ENCODE measurements around the gene PLCG2.
A peak's percentile ranks its signal among the peaks of the same experiment; 100 is the strongest.
"Not testable (repeated sequence)": the region's sequence is repeated elsewhere in the genome, so short reads cannot be mapped to it uniquely, and the experiment has no call there.

PLCG2 gene

DNA sequence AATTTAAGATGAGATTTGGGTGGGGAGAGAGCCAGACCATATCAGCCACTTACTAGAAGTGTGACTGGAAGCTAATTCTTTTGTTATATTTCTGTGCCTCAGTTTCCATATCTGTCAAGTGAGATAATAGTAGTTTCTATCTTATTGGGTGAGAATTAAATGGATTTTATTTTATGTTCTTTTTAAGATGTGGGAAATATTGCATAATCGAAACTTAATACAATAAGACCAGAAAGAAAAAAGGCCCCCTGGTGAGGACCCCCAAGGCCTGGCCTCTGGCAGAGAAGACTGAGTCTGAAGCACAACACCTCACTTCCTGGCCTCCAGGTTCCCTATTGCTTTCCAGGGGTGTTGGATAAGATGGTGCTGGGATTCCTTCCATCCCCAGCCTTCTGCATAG, 13.7 kb downstream of the PLCG2 start:
- DNase-seq: no peak

DNA sequence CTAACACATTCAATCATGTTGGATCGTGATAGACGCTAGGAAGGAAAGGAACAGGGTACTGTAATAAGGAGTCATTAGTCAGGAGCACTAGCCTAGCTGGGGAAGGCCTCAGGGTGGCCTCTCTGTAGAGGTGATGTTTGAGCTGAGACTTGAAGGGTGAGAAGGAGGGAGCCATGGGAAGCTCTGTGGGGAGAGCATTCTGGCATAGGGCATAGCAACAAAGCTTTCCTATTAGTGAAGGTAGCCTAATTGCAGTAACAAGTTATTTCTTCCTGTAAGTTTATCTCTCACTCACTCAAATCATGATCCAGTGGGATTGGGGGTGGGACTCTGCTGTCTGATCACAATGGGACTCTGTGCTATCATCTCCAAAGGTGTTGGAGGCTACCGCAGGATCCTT, 16.1 kb downstream of the PLCG2 start:
- DNase-seq: no peak

DNA sequence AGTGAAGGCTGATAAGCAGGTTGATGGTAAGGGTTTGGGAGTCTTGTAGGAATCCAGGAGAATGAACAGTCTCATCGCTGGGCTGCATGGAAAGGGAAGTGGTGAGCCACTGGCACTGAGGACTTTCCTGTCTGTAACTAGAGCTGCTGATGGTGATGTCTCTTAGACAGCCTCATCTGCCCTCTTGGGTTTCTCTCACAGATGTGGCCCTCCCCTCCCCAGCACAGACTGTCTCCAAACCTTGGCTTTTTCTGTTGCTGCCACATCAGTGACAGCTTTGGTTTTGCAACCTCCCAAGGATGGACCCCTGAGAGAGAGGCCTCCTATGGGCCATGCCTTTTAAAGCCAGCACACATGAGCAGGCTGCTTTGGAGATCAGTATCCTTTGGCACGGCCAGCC, 16.9 kb downstream of the PLCG2 start:
- DNase-seq: peak; percentile 59 to 68

DNA sequence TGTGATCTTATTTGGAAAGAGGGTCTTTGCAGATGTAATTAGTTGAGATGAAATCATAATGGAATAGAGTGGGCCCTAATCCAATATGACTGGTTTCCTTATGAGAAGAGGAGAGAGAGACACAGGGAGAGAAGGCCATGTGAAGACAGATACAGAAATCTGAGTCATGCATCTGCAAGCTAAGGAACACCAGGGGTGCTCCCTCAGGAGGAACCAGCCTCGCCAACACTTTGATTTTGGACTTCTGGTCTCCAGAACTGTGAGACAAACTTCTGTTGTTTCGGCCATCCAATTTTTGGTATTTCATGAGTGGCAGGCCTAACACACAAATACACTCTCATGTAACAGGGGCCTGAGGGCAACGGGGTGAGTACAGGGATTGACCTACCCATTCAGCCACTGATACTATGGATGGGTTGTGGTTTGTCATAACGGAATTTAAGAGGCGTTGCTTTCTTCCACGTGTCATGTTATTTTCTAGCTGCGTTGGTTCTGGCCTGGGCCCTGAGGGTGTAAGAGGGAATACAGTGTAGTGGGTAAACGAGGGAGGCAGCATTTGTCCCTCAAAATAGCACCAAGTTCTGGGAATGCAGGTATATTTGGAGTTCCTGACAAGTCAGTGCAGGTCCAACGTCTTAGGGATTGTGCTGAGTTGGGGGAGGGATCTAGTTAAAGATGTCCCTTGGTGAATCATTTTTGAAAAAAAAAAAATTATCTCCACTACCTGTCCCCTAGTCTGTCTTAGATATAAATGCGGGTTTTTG, 17.7 kb downstream of the PLCG2 start:
- no peak for DNase-seq

DNA sequence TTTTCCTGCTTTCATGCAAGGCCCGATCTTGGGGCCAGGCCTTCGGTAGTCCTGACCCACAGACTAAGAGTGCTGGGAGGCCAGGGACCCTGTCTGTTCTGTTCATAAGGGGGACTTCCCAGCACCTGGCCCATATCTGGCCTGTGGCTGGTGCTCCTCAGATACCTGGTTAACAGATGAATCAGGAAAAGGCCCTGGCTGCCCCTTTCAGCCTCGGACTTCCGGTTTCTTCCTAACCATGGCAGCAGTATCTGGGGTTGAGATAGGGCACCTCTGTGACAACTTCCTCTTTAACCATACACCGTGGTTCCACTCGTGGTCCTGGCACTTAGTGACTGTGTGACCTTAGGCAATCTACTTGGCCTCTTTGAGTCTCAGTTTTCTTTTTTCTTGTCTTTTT, 18.4 kb downstream of the PLCG2 start:
- peak; percentile 61 to 72 for DNase-seq

DNA sequence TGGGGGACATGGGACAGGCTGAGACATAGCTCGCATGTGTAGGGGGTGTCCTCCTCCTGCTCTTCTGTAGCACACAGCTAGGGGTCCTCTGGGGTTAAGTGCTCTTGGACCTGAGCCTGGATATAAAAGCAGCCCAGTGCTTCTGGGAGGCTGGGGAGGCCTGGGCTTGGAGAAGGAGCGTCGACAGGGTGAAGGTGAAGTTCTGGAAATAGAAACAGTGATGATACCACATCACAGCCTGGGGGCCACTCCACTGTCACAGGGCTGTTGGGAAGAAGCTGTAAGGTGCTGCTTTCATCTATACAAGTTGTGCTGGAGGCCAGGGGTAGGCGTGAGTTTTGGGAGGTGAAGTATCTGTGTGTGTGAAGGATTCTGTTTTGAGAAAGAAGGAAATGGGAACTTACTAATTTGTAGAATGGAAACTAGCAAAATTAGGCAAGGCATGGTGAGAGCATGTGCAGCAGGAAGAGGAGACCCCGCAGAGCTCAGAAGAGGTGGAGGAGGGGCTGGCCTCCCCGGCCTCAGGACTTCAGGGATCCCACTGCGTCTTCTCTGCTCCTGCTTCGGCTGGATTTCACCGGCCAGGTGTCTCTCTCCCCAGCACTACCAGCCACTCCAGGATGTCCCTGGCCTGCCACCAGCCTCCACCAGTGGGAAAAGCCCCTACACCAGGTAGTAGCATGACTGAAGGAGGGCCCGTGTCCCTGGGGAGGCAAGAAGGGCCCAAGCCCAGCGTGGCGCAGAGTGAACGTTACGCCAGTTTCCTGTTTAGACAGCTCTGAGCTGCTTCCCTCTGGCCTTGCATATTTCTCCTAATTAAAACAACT, 19.4 kb downstream of the PLCG2 start:
- peak; percentile 62 to 66 for DNase-seq

DNA sequence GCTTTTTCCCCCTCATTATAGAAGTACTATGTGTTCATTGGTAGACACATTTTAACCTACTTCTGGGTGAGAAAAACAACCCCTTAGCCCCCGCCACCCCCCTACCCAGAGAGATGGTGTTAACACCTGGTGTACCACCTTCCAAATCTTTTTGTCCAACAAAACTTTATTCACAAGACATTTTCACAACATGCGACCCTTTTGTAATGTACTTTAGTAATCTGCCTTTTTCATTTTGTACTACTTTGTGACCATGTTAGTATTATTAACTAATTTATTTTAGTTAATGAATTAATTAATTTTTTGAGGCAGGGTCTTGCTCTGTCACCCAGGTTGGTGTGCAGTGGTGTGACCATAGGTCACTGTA, 20.0 kb downstream of the PLCG2 start:
- no peak for DNase-seq

DNA sequence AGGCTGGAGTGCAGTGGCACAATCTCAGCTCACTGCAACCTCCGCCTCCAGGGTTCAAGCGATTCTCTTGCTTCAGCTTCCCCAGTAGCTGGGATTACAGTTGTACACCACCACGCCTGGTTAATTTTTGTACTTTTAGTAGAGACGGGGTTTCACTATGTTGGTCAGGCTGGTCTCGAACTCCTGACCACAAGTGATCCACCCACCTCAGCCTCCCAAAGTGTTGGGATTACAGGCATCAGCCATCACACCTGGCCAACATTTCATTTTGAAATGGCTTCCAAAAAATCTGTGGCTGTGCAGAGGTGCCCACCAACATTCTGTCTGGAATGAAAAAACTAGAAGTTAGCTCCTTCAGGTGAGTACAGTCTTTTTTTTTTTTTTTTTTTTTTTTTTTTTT, 22.6 kb downstream of the PLCG2 start:
- not testable (repeated sequence) for DNase-seq

DNA sequence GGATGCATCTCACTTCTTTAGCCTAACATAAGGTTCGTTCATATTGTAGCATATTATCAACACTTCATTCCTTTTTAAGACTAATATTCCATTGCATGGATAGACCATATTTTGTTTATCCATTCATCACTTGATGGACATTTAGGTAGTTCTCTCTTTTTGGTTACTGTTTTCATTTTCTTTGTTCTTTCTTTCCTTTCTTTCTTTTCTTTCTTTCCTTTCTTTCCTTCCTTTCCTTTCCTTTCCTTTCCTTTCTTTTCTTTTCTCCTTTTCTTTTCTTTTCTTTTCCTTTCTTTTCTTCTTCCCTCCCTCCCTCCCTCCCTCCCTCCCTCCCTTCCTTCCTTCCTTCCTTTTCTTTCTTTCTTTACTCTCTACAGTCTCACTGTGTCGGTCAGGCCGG, 24.2 kb downstream of the PLCG2 start:
- no peak for DNase-seq

DNA sequence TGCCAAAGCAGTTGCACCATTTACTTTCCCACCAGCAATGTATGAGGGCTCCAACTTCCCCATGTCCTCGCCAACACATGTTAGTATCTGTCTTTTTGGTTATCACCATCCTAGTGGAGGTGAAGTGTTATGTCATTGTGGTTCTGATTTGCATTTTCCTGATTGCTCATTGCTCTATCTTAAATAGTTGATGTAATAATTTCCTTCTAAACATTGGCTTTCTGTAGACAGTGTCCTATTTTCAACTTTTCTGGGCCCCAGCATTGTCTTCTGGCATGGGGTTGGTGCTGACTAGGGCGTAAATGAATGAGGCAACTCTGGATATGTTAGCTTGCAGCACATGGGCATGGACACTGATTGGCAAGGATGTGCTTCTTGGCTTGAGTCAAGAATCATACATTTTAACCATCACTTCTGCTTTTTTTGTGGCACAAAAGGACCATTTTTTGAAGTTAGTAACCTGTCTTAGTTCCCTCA, 25.1 kb downstream of the PLCG2 start:
- DNase-seq: peak; percentile 34 to 47

DNA sequence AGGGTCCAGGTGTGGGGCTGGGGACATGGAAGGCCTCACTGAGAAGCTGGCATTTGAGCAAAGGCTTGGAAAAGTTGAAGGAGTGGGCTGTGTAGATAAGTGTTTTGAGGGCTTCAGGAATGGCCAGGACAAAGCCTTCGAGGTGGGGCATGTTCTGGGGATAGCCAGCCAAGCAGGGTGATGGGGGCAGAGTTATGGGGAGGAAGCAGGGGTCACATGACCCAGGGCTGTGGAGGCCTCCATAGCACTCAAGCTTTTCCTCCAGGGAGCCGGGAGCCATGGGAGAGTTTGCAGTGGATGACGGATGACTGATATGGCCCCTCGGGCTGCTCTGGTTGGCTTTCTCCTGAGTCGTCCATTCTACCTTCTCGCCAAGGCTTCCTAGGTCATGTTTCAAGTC, 27.6 kb downstream of the PLCG2 start:
- DNase-seq: no peak

DNA sequence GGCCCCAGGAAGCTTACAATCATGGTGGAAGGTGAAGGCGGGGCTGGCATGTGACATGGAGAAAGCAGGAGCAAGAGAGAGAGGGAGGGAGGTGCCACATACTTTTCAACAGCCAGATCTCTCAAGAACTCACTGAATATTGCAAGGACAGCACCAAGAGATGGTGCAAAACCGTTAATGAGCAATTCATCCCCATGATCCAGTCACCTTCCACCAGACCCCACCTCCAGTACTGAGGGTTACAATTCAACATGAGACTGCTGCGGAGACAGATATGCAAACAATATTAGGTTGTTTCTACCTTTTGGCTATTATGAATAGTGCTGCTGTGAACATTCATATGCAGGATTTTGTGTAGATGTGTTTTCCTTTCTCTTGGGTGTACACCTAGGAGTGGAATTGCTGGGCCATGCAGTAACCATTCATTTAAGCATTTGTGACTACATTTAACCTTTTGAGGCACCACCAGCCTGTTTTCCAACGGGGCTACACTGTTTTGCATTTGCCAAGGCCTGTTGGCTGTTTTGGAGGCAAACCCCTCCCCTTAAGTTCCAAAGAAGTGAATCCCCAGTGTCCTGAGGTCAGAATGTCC, 28.8 kb downstream of the PLCG2 start:
- no peak for DNase-seq

DNA sequence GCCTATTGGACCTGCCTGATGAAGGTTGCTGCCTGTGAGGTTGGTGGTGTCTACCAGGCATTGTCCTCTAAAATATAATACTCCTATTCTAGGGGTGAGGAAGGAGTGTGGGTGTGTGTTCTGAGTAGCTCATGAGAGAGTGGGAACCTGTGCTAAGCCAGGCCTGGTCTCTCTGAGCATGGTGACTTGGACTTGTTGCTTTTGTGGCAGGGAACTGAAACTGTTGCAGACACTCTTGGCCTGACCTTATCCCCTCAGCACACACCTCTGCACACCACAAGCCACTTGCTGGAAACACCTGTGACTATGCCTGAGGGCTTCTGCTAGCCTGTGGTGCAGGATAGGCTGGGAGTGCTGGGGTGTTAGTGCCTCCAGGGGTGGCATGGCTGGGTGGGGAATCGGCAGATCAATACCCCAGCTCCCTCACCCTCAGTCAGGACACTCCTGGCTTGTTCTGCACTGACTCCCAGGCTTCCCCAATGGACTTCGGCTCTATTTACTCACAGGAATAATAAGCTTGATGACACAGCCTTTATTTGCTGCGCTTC, 29.9 kb downstream of the PLCG2 start:
- DNase-seq: no peak

DNA sequence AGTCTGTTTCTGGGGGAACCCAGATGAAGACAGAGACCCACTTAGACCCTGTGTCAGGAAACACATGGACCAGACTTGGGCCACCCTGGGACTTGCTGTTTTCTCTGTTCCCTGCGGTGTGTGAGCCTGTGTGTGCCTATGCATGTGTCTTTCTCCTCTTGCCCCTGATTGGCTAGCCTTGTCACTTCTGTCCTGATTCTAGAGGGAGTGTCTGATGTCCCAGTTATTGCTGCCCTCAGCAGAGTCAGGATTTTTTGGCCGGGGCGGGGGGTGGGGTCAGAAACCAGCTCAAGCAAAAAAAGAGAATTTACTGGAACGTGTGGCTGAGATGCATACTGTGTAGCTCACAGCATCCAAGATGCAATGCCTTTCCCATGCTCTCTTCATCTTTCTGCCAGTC, 30.5 kb downstream of the PLCG2 start:
- DNase-seq: no peak

DNA sequence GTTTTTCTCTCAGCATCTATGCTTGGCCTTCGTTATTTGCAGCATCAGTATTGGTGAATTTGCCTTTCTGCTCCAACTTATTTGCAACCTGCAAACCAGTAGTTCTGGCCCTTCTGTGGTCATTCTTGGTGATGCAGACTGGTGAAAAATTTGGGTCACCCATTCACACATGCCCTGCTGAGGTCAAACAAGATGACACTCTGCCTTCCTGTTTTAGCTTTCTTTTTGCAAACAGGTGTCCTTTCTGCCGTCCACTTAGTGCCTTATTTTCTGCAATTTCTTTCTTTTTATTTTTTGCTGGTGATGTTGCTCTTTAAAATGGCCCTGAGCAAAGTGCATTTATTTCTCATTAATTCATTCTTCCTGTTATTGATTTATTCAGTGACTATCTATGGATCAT, 31.3 kb downstream of the PLCG2 start:
- DNase-seq: no peak

DNA sequence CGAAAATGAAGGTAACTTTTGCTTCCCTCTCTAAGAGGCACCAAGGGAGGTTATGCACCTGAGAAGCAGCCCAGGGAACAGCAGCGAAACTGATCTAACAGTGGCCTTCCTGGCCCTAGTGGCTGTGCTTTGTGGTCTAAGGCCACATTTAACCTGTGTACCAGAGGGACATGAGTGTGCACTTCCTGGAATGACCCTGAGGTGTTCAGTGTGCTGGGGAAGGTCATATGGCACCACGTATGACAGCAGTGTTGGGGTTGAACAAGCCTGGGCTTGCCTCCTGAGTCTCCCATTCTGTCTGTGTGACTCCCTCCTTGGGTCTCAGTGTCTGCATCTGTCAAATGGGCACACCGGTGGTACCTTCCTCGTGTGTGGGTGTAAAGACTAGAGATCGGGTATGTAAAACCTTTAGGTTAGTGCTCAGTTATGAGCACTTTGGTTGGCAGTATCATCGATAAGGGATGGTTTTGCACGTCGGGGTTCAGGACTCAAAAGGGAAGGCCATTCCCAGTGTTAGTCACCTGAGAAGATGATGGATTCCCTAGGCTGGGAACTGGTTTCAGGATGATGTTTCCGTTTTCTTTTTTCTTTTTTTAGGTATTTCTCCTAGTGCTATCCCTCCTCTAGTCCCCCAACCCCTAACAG, 31.9 kb downstream of the PLCG2 start:
- DNase-seq: no peak

DNA sequence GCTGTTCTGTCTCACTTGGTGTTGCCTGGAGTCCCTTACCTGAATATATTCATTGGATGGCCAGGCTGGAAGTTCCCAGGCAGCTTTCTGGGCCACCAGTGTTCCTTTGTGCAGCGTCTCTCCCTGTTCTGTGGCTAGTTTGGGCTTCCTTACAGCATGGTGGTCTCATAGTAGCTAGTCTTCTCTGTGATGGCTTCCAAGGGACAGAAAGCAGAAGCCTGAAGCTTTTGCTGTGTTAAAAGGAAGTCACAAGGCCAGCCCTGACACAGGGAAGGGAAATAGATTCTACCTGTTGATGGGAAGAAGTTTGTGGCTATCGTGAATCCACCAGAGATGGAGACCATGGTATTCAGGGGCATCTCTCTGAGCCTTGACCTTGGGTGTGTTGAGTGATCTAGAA, 34.6 kb downstream of the PLCG2 start:
- DNase-seq: peak in 1 of 2 experiments; percentile 5

DNA sequence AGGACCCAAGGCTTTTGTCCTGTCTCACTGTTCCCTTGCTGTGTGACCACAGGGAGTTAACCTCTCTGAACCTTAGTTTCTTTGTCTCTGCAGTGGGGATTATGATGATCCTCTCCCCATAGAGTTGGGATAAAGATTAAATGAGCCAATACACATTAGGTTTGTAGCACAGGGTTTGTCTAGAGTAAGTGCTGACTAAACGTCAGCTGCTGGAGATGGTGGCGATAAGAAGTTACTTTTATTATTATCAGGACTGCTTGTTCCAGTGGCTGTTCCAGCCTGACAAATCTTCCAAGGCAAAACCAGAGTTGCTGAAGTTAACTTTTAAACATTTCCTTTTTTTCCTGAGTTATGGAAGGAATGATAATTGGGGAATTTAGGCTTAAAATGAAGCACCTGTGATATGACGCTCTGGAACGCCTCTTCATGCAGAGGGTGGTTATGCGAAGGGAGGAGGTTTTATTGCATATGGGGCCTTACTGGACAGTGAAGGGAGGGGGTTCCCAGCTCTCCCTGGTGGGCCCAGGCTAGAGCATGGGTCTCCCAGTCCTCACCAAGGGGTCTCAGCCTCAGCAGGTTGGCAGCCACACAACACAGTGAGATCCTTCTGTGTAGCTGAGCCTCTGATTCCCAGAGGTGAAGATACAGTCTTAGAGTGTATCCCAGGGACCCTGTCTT, 35.8 kb downstream of the PLCG2 start:
- DNase-seq: no peak

DNA sequence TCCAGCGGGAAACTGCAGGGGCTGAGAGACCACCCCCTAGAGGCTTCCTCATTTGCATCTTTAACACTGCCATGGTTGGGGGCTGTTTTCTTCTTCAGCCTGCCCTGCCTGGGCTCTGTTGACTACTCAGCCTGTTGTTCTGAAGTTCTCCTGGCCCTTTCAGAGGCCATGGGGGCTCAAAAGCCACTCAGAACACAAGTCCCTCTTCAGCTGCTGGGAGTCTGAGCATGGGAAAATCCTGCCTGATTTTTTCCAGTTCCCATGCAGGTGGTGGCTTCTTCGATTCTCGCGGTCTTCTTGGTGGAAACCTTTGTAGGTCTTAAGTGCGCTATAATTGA, 36.3 kb downstream of the PLCG2 start:
- no peak for DNase-seq

DNA sequence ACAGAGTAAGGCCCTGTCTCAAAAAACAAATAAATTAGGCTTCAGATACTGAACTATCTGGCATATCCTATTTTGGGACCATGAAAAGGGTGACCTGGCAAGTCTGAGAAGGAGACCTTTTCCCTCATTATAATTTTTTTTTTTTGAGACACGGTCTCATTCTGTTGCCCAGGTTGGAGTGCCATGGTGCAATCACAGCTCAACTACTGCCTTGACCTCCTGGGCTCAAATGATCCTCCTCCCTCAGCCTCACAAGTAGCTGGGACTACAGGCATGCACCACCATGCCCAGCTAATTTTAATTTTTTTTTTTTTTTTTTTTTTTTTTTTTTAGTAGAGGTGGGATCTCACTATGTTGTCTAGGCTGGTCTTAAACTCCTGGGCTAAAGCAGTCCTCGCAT, 37.3 kb downstream of the PLCG2 start:
- no peak for DNase-seq

DNA sequence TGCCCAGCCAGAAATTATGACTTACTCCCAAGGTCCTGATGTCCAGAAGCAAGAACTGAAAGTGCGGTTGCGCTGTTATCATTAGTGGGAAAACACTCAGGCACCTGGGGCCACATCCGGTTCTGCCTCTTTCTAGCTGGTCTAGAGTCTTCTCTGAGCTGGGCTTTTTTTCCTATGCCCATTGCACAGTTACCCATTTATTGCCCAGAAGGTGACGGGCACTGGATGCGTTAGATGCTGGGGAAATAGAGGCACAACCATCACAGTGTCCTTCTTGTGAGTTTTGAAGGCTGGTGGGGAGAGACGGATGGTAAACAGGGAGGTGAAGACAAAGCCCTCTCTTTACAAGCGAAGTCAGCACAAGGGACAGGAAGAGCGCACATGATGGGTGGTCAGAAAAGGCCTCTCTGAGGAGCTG, 37.7 kb downstream of the PLCG2 start:
- DNase-seq: no peak

DNA sequence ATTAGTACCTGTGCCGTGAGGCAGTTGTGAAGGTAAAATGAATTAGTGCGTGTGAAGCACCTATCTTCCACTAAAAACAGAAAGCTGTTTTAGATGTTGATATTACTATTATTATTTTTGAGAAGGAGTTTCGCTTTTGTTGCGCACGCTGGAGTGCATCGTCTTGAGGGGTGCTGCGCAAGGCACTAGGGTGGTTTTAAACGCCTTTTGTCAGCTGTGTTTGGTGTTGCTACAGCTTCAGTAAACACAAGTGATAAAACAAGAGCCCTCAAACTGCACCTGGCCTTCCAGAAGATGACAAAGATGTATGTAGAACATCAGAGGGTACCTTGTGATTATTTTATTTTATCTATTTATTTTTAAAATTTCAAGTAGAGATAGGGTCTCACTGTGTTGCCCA, 38.2 kb downstream of the PLCG2 start:
- no peak for DNase-seq
